HepG2 (cell line): Measurements from ENCODE around the gene HLCS. TPM values are rescaled to one million over a fixed set of nuclear protein-coding genes. Genes with fewer than 3 reads are reported as not detected.

ENCODE experiments used
- ATAC-seq: fragments of 200-7000 bp; cut with Tn5 transposase; 3 replicates; pipeline ENCODE4 v1.9.1; 2020; ENCODE audit warnings: mild to moderate bottlenecking, moderate library complexity
- BruUV-seq: library from RNA; stranded (reverse); fragments of 400-500 nt; replicated peaks from 2 replicates; lab custom pipeline; 2021; lab: Mats Ljungman, UMichigan
- CTCF ChIA-PET: fragments of 300-600 bp; formaldehyde crosslinking; extraction: SDS; loops from one replicate; lab custom pipeline; 2021; ENCODE audit warnings: low total read pairs, inconsistent platforms, low intra/inter-chr PET ratio; lab: Yijun Ruan, JAX
- POLR2A ChIA-PET: fragments of 350-600 bp; sonication (Branson Sonifier 250); formaldehyde crosslinking; loops from one replicate; lab custom pipeline; 2020; ENCODE audit warnings: antibody characterized with exemption, inconsistent platforms; lab: Yijun Ruan, JAX
- DNase-seq: peaks from one replicate; pipeline ENCODE4 v3.0.0-alpha.2; 2015; ENCODE audit warnings: low spot score
- FAIRE-seq: peaks from 3 replicates; lab custom pipeline; 2011; peaks lifted over from hg19 to GRCh38; lab: Jason Lieb, UNC
- H2AFZ ChIP-seq: one replicate; pipeline ENCODE4 v1.6.1; 2011; ENCODE audit warnings: low read length, inconsistent platforms
- H3K27ac ChIP-seq: fragments of 300-600 bp; 3 replicates; pipeline ENCODE4 v1.8.0; 2011; ENCODE audit warnings: mixed run types, mild to moderate bottlenecking, mixed read lengths, low read length, inconsistent platforms; ENCODE audit not compliant: insufficient read depth; ENCODE audit errors: extremely low read length
- H3K27me3 ChIP-seq, 2 experiments: fragments of 200-600 bp in 1 of 2; 2 replicates in 1 of 2; 3 replicates in 1 of 2; pipeline versions ENCODE4 v1.6.0 to v1.8.0; 2011; ENCODE audit warnings: low read length in 2 of 2, mild to moderate bottlenecking in 2 of 2, moderate library complexity in 2 of 2, inconsistent platforms in 1 of 2; ENCODE audit not compliant: insufficient read depth in 2 of 2, control insufficient read depth in 1 of 2
- H3K36me3 ChIP-seq, 2 experiments: fragments of 200-600 bp in 1 of 2; replicated peaks in 1 of 2; 2 replicates in 1 of 2; 3 replicates in 1 of 2; pipeline versions ENCODE4 v1.5.1 to v1.8.0; 2011; ENCODE audit warnings: low read length in 2 of 2, inconsistent platforms in 1 of 2; ENCODE audit not compliant: insufficient read depth in 2 of 2, control insufficient read depth in 1 of 2
- H3K4me1 ChIP-seq: 2 replicates; pipeline ENCODE4 v1.5.1; 2012; ENCODE audit warnings: low read length, inconsistent platforms; ENCODE audit not compliant: insufficient read depth
- H3K4me2 ChIP-seq: 2 replicates; pipeline ENCODE4 v1.6.0; 2011; ENCODE audit warnings: low read depth, low read length, inconsistent platforms
- H3K4me3 ChIP-seq, 3 experiments: fragments of 200-600 bp in 1 of 3; sonication (generic), shearing (Covaris generic) in 1 of 3; replicated peaks in 1 of 3; 2 replicates each; pipeline ENCODE4 v1.5.1; 2011 to 2016; ENCODE audit warnings: low read length in 3 of 3, inconsistent platforms in 2 of 3, low read depth in 2 of 3, mild to moderate bottlenecking in 2 of 3, control low read depth in 1 of 3, mixed read lengths in 1 of 3; ENCODE audit not compliant: insufficient read depth in 1 of 3
- H3K79me2 ChIP-seq: one replicate; pipeline ENCODE4 v1.6.1; 2011; ENCODE audit warnings: low read length, inconsistent platforms; ENCODE audit not compliant: insufficient read depth
- H3K9ac ChIP-seq: 2 replicates; pipeline ENCODE4 v1.6.0; 2011; ENCODE audit warnings: mild to moderate bottlenecking, low read depth, low read length, inconsistent platforms; ENCODE audit not compliant: insufficient read depth
- H3K9me3 ChIP-seq: 2 replicates; pipeline ENCODE4 v1.5.1; 2012; ENCODE audit warnings: mild to moderate bottlenecking, low read length
- H4K20me1 ChIP-seq: 2 replicates; pipeline ENCODE4 v1.6.0; 2011; ENCODE audit warnings: inconsistent platforms, mild to moderate bottlenecking, low read length, moderate library complexity; ENCODE audit not compliant: insufficient read depth
- GATAD2A ChIP-seq: IDR thresholded peaks from 2 replicates; pipeline ENCODE4 v1.6.1; 2016
- HNRNPLL ChIP-seq: fragments of 200-400 bp; formaldehyde crosslinking; IDR thresholded peaks from 2 replicates; pipeline ENCODE4 v1.6.1; 2017; ENCODE audit warnings: mild to moderate bottlenecking, low read depth, low read length; ENCODE audit not compliant: poor library complexity, severe bottlenecking
- NFE2L1 ChIP-seq: sonication (generic); formaldehyde crosslinking; IDR thresholded peaks from 2 replicates; pipeline ENCODE4 v1.4.0; 2020; ENCODE audit warnings: missing genetic modification reagents, mild to moderate bottlenecking, borderline replicate concordance
- PTBP1 ChIP-seq: fragments of 200-400 bp; formaldehyde crosslinking; IDR thresholded peaks from 2 replicates; pipeline ENCODE4 v1.6.1; 2018; ENCODE audit warnings: low read length, low read depth; ENCODE audit not compliant: poor library complexity, severe bottlenecking
- RAD51 ChIP-seq: fragments of 450-650 bp; IDR thresholded peaks from 2 replicates; pipeline ENCODE4 v1.6.1; 2016; ENCODE audit warnings: borderline replicate concordance
- RARG ChIP-seq: sonication (generic); formaldehyde crosslinking; IDR thresholded peaks from 2 replicates; pipeline ENCODE4 v1.4.0; 2020; ENCODE audit warnings: low read depth, mild to moderate bottlenecking, missing genetic modification reagents
- ZBED4 ChIP-seq: sonication (generic); formaldehyde crosslinking; IDR thresholded peaks from 2 replicates; pipeline ENCODE4 v1.4.0; 2020; ENCODE audit warnings: missing genetic modification reagents, borderline replicate concordance
- ZBTB46 ChIP-seq: sonication (generic); formaldehyde crosslinking; IDR thresholded peaks from 2 replicates; pipeline ENCODE4 v1.4.0; 2020; ENCODE audit warnings: mild to moderate bottlenecking, missing genetic modification reagents, borderline replicate concordance
- ZNF768 ChIP-seq: sonication (generic); formaldehyde crosslinking; IDR thresholded peaks from 2 replicates; pipeline ENCODE4 v1.4.0; 2020; ENCODE audit warnings: missing genetic modification reagents
- WGBS: methylation state at CpG from one replicate; pipeline ENCODE4 v1.1.6; 2017; ENCODE audit warnings: low lambda C conversion rate; 5-methylcytosine and 5-hydroxymethylcytosine counted together
- in situ Hi-C: cut with HindIII; loops from 2 replicates; pipeline ENCODE4 v1.10.0; 2017; ENCODE audit warnings: low pct_unique_long_range_greater_than_20kb; ENCODE audit not compliant: extremely low pct_ligation_motif_present
- intact Hi-C: fragments of 100-400 bp; cut with micrococcal nuclease; formaldehyde crosslinking; loops from one replicate; pipeline ENCODE4 v1.10.0; 2022; ENCODE audit not compliant: unreplicated experiment
- polyA plus RNA-seq, 8 experiments: library from polyadenylated mRNA; depleted of rRNA in 3 of 8; stranded (reverse) in 7 of 8; unstranded in 1 of 8; fragments of >200 nt; fragmentation: Illumina TruSeq in 4 of 8; extraction: Trizol in 4 of 8; gene quantifications; 2 replicates each; pipeline versions ENCODE4 v1.2.1 to v1.2.3, GENCODE V29; 2011 to 2016; ENCODE audit warnings: low read depth in 4 of 8, missing spikeins in 1 of 8, mixed read lengths in 1 of 8; ENCODE audit not compliant: insufficient read depth in 1 of 8
- total RNA-seq, 5 experiments: library from RNA; depleted of rRNA; stranded (reverse); fragments of >200 nt; fragmentation: Illumina TruSeq; extraction: Trizol; gene quantifications; 2 replicates each; pipeline ENCODE4 v1.2.3, GENCODE V29; 2016; ENCODE audit warnings: low read depth in 1 of 5

The HLCS gene
- total and polyA plus RNA-seq, 2 of the 13 experiments (the other 11 are each of a cell fraction or from before 2014, with no cell fraction given), result 7.9 to 12.3 TPM

GRCh38 chr21:36741506-36741905 is 225.0 kb downstream of the HLCS start:
- H3K27me3 ChIP-seq, result no peaks in the 10 kb centered on the region
- H3K79me2 ChIP-seq, result no peaks in the 10 kb centered on the region
- no peak overlapping the region for H2AFZ ChIP-seq
- in situ Hi-C loops (no loop called here), intact Hi-C loops (no loop called here)
- 93% methylated on average over 10 of the region's 21 CpGs for WGBS
- ChIA-PET POLR2A (no interaction called here), CTCF (no interaction called here)
- no peaks in the 10 kb centered on the region for H3K9me3 ChIP-seq
- H3K9ac ChIP-seq, result no peak overlapping the region
- ATAC-seq (no peak), DNase-seq (no peak), FAIRE-seq (no peak)
- H3K4me2 ChIP-seq, result no peak overlapping the region
- TF ChIP-seq RAD51 (no peak), NFE2L1 (CRISPR knock-in tag) (no peak), GATAD2A (CRISPR knock-in tag) (no peak), ZBTB46 (CRISPR knock-in tag) (no peak), ZBED4 (CRISPR knock-in tag) (no peak), PTBP1 (no peak), ZNF768 (CRISPR knock-in tag) (no peak), RARG (CRISPR knock-in tag) (no peak), HNRNPLL (no peak)
- no peak overlapping the region for H3K4me3 ChIP-seq
- H4K20me1 ChIP-seq, result no peaks in the 10 kb centered on the region
- BruUV-seq, result no TSS peak
- H3K4me1 ChIP-seq, result no peaks in the 10 kb centered on the region
- no peaks in the 10 kb centered on the region for H3K36me3 ChIP-seq
- H3K27ac ChIP-seq, result no peak overlapping the region
